Measurements from ENCODE around the gene SLCO4A1.

Gene SLCO4A1

GRCh38 chr20:62669249-62669648 lies 26.9 kb downstream of the SLCO4A1 start:
- H3K4me2 ChIP-seq (ENCODE audit: low read length) = no peak overlapping the region
- H3K9me3 ChIP-seq (ENCODE audit: control insufficient read depth, low read length) = no peaks in the 10 kb centered on the region
- H3K79me2 ChIP-seq = no peaks in the 10 kb centered on the region
- H3K9ac ChIP-seq = no peak overlapping the region
- H3K4me3 ChIP-seq (ENCODE audit: low read depth, low read length) = no peak overlapping the region
- H2AFZ ChIP-seq = no peak overlapping the region
- no peaks in the 10 kb centered on the region for H3K27me3 ChIP-seq (ENCODE audit: control insufficient read depth, insufficient read depth, low read length)
- TF ChIP-seq, protein P1, sequence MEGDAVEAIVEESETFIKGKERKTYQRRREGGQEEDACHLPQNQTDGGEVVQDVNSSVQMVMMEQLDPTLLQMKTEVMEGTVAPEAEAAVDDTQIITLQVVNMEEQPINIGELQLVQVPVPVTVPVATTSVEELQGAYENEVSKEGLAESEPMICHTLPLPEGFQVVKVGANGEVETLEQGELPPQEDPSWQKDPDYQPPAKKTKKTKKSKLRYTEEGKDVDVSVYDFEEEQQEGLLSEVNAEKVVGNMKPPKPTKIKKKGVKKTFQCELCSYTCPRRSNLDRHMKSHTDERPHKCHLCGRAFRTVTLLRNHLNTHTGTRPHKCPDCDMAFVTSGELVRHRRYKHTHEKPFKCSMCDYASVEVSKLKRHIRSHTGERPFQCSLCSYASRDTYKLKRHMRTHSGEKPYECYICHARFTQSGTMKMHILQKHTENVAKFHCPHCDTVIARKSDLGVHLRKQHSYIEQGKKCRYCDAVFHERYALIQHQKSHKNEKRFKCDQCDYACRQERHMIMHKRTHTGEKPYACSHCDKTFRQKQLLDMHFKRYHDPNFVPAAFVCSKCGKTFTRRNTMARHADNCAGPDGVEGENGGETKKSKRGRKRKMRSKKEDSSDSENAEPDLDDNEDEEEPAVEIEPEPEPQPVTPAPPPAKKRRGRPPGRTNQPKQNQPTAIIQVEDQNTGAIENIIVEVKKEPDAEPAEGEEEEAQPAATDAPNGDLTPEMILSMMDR (IDR thresholded peaks at IDR 0.05) = no peak
- H3K4me1 ChIP-seq = no peaks in the 10 kb centered on the region
- H3K36me3 ChIP-seq (ENCODE audit: control insufficient read depth, insufficient read depth, low read length) = no peaks in the 10 kb centered on the region
- H3K27ac ChIP-seq = no peak overlapping the region

- Histone ChIP-seq H3K36me3 (ENCODE audit: control insufficient read depth, insufficient read depth, low read length) (no peaks in the 10 kb centered on the region), H3K4me3 (ENCODE audit: low read depth, low read length) (no peak overlapping the region), H3K27ac (no peak overlapping the region), H3K79me2 (no peaks in the 10 kb centered on the region), H3K4me1 (no peaks in the 10 kb centered on the region), H3K4me2 (ENCODE audit: low read length) (no peak overlapping the region), H3K9me3 (ENCODE audit: control insufficient read depth, low read length) (no peaks in the 10 kb centered on the region), H3K9ac (no peak overlapping the region), H3K27me3 (ENCODE audit: control insufficient read depth, insufficient read depth, low read length) (no peaks in the 10 kb centered on the region), H2AFZ (no peak overlapping the region)
- TF ChIP-seq, protein P1 (IDR thresholded peaks at IDR 0.05) = no peak
These were observed 27.9 kb downstream of the SLCO4A1 start for GRCh38 chr20:62670156-62670555.

- Histone ChIP-seq H3K4me1 (no peaks in the 10 kb centered on the region), H3K36me3 (ENCODE audit: control insufficient read depth, insufficient read depth, low read length) (no peaks in the 10 kb centered on the region), H2AFZ (no peak overlapping the region), H3K9me3 (ENCODE audit: control insufficient read depth, low read length) (no peaks in the 10 kb centered on the region), H3K27ac (no peak overlapping the region), H3K9ac (no peak overlapping the region), H3K27me3 (ENCODE audit: control insufficient read depth, insufficient read depth, low read length) (no peaks in the 10 kb centered on the region), H3K4me3 (ENCODE audit: low read depth, low read length) (no peak overlapping the region), H3K4me2 (ENCODE audit: low read length) (no peak overlapping the region), H3K79me2 (no peaks in the 10 kb centered on the region)
- TF ChIP-seq, protein P1 (IDR thresholded peaks at IDR 0.05) = no peak
These were observed 28.7 kb downstream of the SLCO4A1 start for GRCh38 chr20:62670998-62671397.

DNA sequence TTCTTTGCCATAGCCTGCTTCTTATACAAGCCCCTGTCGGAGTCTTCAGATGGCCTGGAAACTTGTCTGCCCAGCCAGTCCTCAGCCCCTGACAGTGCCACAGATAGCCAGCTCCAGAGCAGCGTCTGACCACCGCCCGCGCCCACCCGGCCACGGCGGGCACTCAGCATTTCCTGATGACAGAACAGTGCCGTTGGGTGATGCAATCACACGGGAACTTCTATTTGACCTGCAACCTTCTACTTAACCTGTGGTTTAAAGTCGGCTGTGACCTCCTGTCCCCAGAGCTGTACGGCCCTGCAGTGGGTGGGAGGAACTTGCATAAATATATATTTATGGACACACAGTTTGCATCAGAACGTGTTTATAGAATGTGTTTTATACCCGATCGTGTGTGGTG lies 29.5 kb downstream of the SLCO4A1 start:
- TF ChIP-seq, protein P1 (IDR thresholded peaks at IDR 0.05) = no peak
- no peak overlapping the region for H3K27ac ChIP-seq
- no peaks in the 10 kb centered on the region for H3K79me2 ChIP-seq
- H3K4me1 ChIP-seq = no peaks in the 10 kb centered on the region
- H3K36me3 ChIP-seq (ENCODE audit: control insufficient read depth, insufficient read depth, low read length) = no peaks in the 10 kb centered on the region
- H3K4me2 ChIP-seq (ENCODE audit: low read length) = no peak overlapping the region
- no peaks in the 10 kb centered on the region for H3K27me3 ChIP-seq (ENCODE audit: control insufficient read depth, insufficient read depth, low read length)
- no peak overlapping the region for H3K9ac ChIP-seq
- H2AFZ ChIP-seq = no peak overlapping the region
- no peak overlapping the region for H3K4me3 ChIP-seq (ENCODE audit: low read depth, low read length)
- no peaks in the 10 kb centered on the region for H3K9me3 ChIP-seq (ENCODE audit: control insufficient read depth, low read length)

GRCh38 chr20:62674370-62674769 lies 32.1 kb downstream of the SLCO4A1 start:
- Histone ChIP-seq H3K9me3 (ENCODE audit: control insufficient read depth, low read length) (no peaks in the 10 kb centered on the region), H3K27me3 (ENCODE audit: control insufficient read depth, insufficient read depth, low read length) (no peaks in the 10 kb centered on the region), H3K4me2 (ENCODE audit: low read length) (no peak overlapping the region), H3K4me3 (ENCODE audit: low read depth, low read length) (no peak overlapping the region), H3K9ac (no peak overlapping the region), H3K36me3 (ENCODE audit: control insufficient read depth, insufficient read depth, low read length) (no peaks in the 10 kb centered on the region), H3K79me2 (no peaks in the 10 kb centered on the region), H2AFZ (no peak overlapping the region), H3K27ac (no peak overlapping the region), H3K4me1 (no peaks in the 10 kb centered on the region)
- TF ChIP-seq, protein P1 (IDR thresholded peaks at IDR 0.05) = no peak
